NCI-H1436 (cell line): ENCODE measurements around the gene GNPDA1.

Experiments used
- DNase-seq: peaks from one replicate; lab custom pipeline; 2025; lab: John Stamatoyannopoulos, UW

Gene GNPDA1

GRCh38 chr5:141992349-141992963 is 20.4 kb downstream of the GNPDA1 start:
- DNase-seq: peak; percentile 56

DNA sequence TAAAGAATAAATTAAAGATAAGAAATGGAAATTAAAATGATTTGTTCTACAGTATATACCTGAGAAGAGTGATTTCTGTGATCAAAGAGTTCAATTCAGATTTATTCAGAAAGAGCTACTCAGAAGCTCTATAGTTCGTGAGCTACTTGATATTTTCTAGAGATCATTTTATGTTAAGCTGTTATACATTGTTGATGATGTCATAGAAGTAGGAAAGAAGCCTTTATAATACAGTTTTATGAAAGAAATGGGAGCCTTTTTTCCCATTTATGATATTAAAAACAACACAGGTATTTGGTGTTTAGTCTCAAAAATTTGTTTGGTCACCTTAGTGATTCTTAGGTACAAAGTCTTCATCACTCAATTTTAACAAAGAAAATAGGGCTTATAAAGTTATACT is 23.1 kb downstream of the GNPDA1 start:
- DNase-seq: no peak

- DNase-seq: no peak
Measured at GRCh38 chr5:141986072-141986471, 26.8 kb downstream of the GNPDA1 start.

DNA sequence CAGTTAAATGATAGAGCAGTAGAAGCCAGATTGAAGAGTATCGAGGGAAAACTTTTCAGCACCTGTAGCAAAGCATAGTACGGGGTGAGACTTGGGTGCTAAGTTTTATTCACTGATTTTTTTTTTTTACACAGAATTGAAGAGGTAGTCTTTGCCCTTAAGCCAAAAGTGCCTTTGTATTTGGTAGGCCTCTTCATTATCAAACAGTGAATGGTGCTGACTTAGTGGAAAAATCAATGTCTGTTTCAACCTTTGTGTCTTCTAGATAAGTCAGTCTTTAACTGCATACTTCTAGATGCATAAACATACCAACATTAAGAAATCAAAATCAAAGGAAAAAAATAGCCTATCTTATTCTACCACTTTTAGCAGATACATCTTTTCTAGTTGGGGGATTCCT is 30.2 kb downstream of the GNPDA1 start:
- DNase-seq: no peak

GRCh38 chr5:141978389-141978788 is 34.4 kb downstream of the GNPDA1 start:
- no peak for DNase-seq

DNA sequence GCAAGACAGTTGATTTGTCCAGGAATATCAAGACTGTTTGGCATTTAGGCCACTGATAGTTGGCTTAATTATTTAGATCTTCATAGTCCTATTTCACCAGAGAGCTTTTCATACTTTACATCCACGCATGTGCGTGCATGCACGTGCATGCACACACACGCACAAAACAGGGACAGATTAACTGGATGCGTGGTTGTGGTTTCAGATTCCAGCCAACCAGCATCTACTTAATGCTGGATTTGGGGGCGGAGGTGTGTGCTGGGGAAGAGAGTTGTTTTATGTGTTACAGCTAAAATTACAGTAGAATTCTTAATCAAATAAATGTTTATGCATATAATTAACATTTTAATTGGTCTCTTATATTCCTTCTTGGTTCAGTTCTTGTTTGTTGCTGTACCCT is 36.7 kb downstream of the GNPDA1 start:
- DNase-seq: no peak

- DNase-seq: no peak
Measured at GRCh38 chr5:141973871-141974595, 38.8 kb downstream of the GNPDA1 start.

- no peak for DNase-seq
Measured at GRCh38 chr5:141969783-141970771, 42.8 kb downstream of the GNPDA1 start.

DNA sequence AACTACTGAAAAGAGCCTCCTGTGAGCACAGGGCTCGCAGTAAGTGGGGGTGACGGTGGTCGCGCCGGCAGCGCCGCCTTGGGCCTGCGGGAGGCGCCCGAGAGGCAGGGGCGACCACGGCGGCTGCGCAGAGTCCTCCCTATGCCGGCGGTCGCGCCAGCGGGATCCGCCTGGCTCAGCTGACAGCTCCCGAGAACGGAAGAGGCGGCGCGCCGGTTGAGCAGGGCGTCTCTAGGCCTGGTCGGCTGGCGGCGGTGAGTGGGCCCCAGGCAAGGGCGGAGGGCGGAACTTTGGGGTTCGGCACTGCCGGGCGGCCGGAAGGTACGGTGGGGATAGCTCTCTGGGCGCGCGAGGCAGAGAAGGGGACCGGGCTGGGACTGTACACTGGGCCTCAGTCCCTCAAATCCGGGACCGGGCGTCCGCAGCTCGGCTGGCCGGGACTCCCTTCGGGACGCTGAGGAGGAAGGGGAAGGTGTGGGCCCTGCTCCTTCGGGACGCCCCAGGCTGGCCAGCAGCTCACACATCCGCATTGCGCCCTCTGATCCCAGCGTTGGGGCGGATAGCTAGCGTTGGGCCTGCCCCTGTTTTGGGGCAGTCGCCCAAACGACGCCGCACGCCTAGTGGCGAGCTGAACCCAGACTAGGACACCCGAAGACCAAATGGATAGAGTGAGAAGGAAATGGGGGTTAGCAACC is 43.8 kb downstream of the GNPDA1 start, which contains the start of gene RNF14:
TSS of gene RNF14 (plus strand) at position 192 of the 695 bp plus-strand sequence. CDS start 4,484 bp downstream, outside the sequence.
- DNase-seq: peak; percentile 83

DNA sequence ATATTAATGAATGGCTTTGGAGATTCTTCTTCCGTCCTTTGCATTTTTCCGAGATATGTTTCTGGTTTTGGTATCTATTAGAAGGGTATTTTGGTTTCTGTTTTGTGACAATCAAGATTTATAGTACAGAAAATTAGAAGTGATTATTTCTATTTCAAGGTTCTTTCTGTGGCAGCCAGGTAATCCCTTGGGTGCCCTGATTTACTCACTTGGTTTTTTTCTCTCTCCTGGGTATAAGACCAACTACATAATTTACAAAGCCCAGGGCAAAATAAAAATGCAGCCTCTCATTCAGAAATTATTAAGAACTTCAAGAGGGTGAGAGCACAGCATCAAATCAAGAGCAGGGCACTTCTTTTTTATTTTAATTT is 45.9 kb downstream of the GNPDA1 start:
- peak; percentile 68 for DNase-seq

DNA sequence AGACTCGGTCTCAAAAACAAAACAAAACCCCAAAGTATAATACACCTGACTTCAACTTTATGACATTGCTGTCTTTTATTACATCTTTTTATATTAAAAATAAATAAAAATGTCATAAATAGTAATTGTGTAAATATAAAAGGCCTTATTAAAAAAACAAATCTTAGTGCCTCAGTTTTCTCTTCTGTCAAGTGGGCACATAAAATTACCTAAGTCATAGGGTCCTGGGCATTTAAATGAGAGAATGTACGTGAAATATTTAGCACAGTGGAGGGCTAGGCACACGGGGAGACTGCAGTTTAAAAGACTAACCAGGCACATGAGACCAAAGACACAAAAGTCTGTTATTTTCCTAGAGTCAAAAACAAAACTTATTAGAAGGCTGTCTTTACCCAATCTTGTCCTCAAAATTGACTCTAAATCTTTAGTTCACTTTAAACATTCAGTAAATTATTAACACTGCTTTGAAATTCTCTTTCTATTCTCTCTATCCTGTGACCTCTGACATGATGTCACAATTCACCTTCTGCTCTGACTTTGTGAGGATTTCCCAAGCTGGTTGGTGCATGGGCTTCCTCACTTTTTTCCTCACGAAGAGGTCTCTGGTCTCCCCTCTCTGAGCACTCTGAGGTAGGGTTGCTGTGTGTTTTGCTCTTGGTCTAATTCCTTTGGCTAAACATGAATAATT is 46.4 kb downstream of the GNPDA1 start:
- no peak for DNase-seq

DNA sequence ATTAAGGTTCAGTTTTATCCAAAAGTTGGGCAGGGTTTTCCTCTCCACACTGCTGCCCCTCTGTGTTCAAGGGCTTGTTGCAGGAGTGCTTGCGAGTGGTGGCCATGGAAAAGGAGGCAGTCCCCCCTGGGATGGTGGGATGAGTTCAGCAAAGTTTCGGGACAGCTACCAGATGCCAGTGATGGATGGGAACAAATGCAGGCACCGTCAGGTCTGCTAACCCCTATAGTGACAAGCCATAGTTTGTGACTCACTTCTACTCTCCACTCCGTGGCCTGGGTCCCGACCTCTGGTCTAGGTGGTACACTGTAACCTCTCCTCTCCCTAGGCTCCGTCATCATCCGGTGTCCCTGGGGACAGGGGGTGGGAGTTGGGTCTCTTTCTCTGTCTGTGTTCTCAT is 47.8 kb downstream of the GNPDA1 start:
- DNase-seq: no peak

GRCh38 chr5:141963701-141964100 is 49.1 kb downstream of the GNPDA1 start:
- DNase-seq: no peak

- DNase-seq: no peak
Measured at GRCh38 chr5:141961466-141961865, 51.4 kb downstream of the GNPDA1 start.

GRCh38 chr5:141960449-141961323 is 52.1 kb downstream of the GNPDA1 start:
- peak; percentile 84 for DNase-seq

DNA sequence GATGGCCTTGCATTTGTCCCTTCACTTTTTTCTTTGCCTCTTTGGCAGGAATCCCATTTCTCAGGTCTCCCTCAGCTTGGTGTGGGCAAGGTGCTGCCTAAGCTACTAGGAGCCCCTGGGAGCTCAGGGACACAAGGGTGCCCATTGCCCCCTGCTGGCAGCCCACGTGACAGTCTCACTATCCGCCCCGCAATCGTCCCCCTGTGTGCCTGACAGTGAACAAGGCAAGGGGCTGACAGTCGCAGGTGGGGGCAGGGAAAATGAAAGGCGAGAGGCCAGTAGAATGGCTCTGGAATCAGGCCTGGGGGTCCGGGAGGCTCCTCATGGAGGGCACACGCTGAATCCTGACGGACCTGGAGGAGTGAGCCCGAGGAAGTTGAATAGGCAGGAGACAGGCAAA is 52.8 kb downstream of the GNPDA1 start:
- DNase-seq: no peak

DNA sequence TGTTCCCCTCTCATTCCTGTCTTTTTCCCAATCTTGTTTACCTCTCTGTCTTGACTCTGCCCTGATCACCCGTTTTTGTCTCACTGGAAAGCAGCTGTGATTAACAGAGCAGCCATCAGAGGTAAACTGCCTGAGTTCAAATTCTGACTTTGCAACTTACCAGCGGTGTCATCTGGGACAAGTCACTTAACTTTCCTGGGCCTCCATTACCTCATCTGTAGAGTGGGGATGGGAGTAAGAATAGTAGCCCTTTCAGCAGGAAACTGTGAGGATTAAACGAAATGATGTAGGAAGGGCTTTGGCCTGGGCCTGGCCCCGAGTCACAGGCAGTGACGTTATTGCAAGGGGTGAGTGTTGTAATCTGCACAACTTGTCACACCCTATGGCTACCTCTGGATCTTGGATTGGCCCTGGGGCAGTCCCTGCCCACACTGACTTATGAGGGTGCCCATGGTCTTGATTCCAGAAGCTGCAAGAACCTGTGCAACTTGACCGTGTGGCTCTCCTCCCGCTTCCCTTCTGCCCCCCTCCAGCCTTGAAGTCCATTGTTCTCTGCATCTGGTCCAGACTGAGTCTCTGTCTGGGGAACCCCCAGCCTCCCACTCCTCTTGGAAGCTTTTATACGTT is 54.2 kb downstream of the GNPDA1 start:
- DNase-seq: no peak

DNA sequence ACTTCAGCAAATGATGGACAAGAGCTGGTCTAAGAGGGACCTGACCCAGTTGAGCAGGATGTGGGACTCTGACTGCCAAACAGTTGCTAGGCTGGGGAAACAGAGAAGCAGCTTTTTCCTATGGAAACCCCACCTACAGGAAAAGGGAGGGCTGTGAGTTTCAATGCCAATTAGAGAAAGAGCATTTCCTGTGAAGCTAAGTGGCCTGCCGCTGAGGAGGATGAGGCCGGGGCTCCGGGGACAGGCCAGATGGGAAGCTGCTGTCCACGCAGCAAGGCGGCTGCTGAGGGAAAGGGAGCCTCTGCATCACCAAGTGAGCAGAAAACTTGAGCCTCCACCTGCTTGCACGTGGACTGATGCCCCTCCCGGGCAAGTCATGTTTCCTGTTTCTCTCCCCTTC is 54.7 kb downstream of the GNPDA1 start, which contains the start of gene PCDH12:
TSS of gene PCDH12 (minus strand) at position 90 of the 400 bp plus-strand sequence. CDS start 351 bp downstream, outside the sequence.
- DNase-seq: no peak

DNA sequence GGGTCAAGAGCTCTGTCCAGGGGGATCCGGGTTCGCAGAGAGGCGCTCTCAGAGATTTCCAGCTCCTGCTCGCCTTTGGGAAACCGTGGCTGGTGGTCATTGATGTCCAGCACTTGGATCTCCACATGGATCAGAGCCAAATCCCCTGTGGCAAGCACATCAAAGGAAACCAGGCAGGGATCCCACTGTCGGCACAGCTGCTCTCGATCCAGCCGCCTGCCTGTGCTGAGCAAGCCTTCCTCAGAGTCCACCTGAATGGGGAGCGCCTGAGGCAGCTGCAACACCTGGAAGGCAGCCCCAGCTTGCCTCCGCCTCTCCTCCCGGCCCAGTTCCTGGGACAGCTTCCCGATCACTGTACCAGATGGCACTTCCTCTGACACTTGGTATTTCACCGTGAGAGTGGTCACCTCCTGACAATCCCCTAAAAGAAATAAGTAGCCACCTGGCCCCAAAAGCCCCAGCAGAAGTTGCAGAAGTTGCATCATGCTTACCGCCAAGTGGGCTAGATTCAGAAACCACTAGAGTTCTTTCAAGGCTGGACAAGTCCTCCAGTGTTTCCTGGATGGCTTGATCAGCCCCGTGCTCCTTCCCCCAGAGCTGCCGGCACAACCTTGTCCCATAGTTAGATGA is 55.3 kb downstream of the GNPDA1 start:
- DNase-seq: no peak
